Fibroblast of the aortic adventitia (primary cell): ENCODE results near the gene TERB2. TPM values are rescaled to one million over a fixed set of nuclear protein-coding genes. Genes with fewer than 3 reads are reported as not detected.
"Not testable (repeated sequence)": the region's sequence is repeated elsewhere in the genome, so short reads cannot be mapped to it uniquely, and the experiment has no call there.

Experiments
- DNase-seq: peaks from one replicate; pipeline ENCODE4 v3.0.0-alpha.2; 2010; ENCODE audit warnings: low read depth
- H3K4me3 ChIP-seq: 2 replicates; pipeline ENCODE4 v1.5.1; 2011; ENCODE audit warnings: low read depth, mild to moderate bottlenecking, control low read depth, low read length, moderate library complexity
- CTCF ChIP-seq: IDR thresholded peaks from 2 replicates; pipeline ENCODE4 v1.5.1; 2011; ENCODE audit warnings: mild to moderate bottlenecking, low read length, control low read depth, inconsistent platforms; ENCODE audit not compliant: insufficient read depth
- total RNA-seq: library from RNA; depleted of rRNA; stranded (reverse); fragments of >200 nt; gene quantifications from 2 replicates; pipeline ENCODE4 v1.2.3, GENCODE V29; 2012; ENCODE audit warnings: low replicate concordance

Gene TERB2
- not detected in 2 replicates for total RNA-seq

- DNase-seq = no peak
- no peak within 1 kb of the TSS for H3K4me3 ChIP-seq
- no peak for TF ChIP-seq CTCF
Measured at GRCh38 chr15:44956388-44956787, at the start of gene TERB2. TERB2 (plus strand) TSS chr15:44956687; CDS start chr15:44956719, 32 bp downstream.

GRCh38 chr15:44909423-44909822 lies 47.1 kb upstream of the TERB2 start:
- no peak for DNase-seq
- no peak for TF ChIP-seq CTCF
- no peak overlapping the region for H3K4me3 ChIP-seq

DNA sequence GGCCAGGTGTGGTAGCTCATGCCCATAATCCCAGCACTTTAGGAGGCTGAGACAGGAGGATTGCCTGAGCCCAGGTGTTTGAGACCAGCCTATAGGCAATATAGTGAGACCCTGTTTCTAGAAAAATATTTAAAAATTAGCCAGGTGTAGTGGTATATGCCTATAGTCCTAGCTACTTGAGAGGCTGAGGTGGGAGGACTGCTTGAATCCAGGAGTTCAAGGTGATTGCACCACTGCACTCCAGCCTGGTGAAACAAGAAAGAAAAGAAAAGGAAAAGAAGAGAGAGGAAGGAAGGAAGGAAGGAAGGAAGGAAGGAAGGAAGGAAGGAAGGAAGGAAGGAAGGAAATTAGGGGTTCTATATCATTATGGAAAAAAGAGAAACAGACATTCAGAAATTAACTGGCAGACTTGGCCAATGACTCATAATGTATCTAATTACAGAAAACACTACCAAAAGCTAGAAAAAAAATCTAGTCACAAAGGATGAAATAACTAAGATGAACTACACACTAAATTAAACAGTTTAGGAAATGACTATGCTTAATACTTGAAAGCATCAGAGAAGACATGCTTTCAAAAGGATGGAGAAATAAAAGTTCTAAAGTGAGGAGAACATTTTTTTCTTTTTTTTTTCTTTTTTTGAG lies 45.4 kb upstream of the TERB2 start:
- no peak for DNase-seq
- no peak for TF ChIP-seq CTCF
- H3K4me3 ChIP-seq = no peak overlapping the region

DNA sequence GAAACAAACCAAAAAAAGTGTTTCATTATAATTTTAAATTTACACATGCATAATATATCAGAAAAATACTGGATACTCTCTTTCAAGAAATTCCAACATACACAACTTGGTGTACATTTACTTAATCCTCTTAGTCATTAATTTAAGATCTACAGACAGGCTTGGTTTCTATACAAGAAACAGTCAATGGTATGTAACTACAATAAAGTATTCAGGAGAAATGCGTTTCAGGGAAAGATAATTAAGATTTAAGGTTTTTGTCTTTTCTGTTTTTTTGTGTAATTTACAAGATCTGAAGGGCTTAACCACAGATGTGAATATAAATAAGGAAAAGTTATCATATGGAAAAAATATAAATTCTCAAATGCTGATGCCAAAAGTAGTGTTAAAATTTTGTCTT lies 44.3 kb upstream of the TERB2 start:
- H3K4me3 ChIP-seq = not testable (repeated sequence)

GRCh38 chr15:44912974-44913448 lies 43.5 kb upstream of the TERB2 start:
- not testable (repeated sequence) for H3K4me3 ChIP-seq, DNase-seq

More for the DNA sequence above, 44.3 kb upstream of the TERB2 start:
- not testable (repeated sequence) for DNase-seq

GRCh38 chr15:44918136-44918535 lies 38.4 kb upstream of the TERB2 start:
- H3K4me3 ChIP-seq = no peak overlapping the region
- no peak for TF ChIP-seq CTCF
- no peak for DNase-seq

GRCh38 chr15:44928658-44929057 lies 27.8 kb upstream of the TERB2 start:
- DNase-seq, H3K4me3 ChIP-seq: not testable (repeated sequence)

GRCh38 chr15:44930283-44930682 lies 26.2 kb upstream of the TERB2 start:
- H3K4me3 ChIP-seq = not testable (repeated sequence)

DNA sequence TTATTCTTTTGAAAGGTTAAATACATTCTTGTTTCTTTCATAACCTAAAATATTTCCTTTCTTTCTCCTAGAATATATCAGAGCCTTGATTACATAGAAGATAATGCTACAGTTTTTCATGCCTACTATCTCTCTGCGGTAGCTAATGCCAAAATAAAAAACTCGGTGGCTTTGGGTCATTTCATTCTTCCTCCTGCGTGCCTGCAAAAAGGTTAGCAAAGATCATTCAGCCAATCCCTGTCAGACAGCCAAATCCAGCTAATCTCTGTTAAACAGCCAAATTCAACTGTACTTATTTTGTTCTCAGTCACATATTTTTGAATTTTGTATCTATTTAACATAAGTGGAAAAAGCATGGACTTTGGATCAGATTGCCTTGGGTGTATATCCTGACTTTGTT lies 1.8 kb downstream of the TERB2 start:
- DNase-seq = not testable (repeated sequence)

More at GRCh38 chr15:44930283-44930682, 26.2 kb upstream of the TERB2 start:
- DNase-seq = not testable (repeated sequence)

More for the DNA sequence above, 1.8 kb downstream of the TERB2 start:
- not testable (repeated sequence) for H3K4me3 ChIP-seq
